ENCODE measurements around the gene SCARB1.

Gene SCARB1

DNA sequence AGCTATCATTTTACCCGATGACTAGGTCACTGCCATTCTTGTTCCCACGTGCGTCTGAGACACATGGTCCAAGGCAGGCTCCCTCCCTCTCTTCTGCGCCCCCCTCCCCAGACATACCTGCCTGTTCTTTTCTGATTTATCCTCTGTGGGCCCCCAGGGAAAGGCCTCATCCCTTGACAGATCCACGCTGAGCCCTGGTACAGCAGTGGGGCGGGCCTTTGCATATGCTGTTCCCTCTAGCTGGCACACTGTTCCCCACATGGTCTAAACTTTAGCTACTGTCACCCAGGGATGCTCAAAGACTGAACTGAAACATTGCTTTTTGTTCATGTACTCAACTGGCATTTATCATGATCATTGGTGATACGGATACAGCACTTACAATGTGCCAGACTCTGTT is 122.5 kb downstream of the SCARB1 start:
- TF ChIP-seq TEAD4 (IDR thresholded peaks at IDR 0.05) (no peak), NFIC (IDR thresholded peaks at IDR 0.05) (no peak), FOXM1 (IDR thresholded peaks at IDR 0.05; ENCODE audit: borderline replicate concordance, low read depth) (no peak), YY1 (IDR thresholded peaks at IDR 0.05; ENCODE audit: low read depth) (no peak), CREB1 (IDR thresholded peaks at IDR 0.05; ENCODE audit: low read depth) (no peak), ZBTB7A (IDR thresholded peaks at IDR 0.05; ENCODE audit: low read depth) (no peak), EP300 (IDR thresholded peaks at IDR 0.05; ENCODE audit: borderline replicate concordance) (no peak), RAD21 (IDR thresholded peaks at IDR 0.05; ENCODE audit: low read depth) (no peak), EGR1 (IDR thresholded peaks at IDR 0.05) (no peak), CEBPB (IDR thresholded peaks at IDR 0.05) (no peak), REST (IDR thresholded peaks at IDR 0.05; ENCODE audit: low read depth) (no peak), TAF1 (IDR thresholded peaks at IDR 0.05; ENCODE audit: low read depth) (no peak), TCF12 (IDR thresholded peaks at IDR 0.05; ENCODE audit: low read depth) (no peak)
- TF ChIP-seq, protein P1, sequence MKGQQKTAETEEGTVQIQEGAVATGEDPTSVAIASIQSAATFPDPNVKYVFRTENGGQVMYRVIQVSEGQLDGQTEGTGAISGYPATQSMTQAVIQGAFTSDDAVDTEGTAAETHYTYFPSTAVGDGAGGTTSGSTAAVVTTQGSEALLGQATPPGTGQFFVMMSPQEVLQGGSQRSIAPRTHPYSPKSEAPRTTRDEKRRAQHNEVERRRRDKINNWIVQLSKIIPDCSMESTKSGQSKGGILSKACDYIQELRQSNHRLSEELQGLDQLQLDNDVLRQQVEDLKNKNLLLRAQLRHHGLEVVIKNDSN (IDR thresholded peaks at IDR 0.05): no peak
- TF ChIP-seq, protein P2, sequence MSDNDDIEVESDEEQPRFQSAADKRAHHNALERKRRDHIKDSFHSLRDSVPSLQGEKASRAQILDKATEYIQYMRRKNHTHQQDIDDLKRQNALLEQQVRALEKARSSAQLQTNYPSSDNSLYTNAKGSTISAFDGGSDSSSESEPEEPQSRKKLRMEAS (IDR thresholded peaks at IDR 0.05): no peak

GRCh38 chr12:124740691-124741137 is 123.0 kb downstream of the SCARB1 start:
- no peak for TF ChIP-seq YY1 (IDR thresholded peaks at IDR 0.05; ENCODE audit: low read depth)
- TF ChIP-seq FOXM1 (IDR thresholded peaks at IDR 0.05; ENCODE audit: borderline replicate concordance, low read depth): no peak
- no peak for TF ChIP-seq REST (IDR thresholded peaks at IDR 0.05; ENCODE audit: low read depth)
- TF ChIP-seq TAF1 (IDR thresholded peaks at IDR 0.05; ENCODE audit: low read depth): no peak
- TF ChIP-seq RAD21 (IDR thresholded peaks at IDR 0.05; ENCODE audit: low read depth): no peak
- TF ChIP-seq ZBTB7A (IDR thresholded peaks at IDR 0.05; ENCODE audit: low read depth): no peak
- no peak for TF ChIP-seq CEBPB (IDR thresholded peaks at IDR 0.05)
- no peak for TF ChIP-seq TEAD4 (IDR thresholded peaks at IDR 0.05)
- no peak for TF ChIP-seq NFIC (IDR thresholded peaks at IDR 0.05)

DNA sequence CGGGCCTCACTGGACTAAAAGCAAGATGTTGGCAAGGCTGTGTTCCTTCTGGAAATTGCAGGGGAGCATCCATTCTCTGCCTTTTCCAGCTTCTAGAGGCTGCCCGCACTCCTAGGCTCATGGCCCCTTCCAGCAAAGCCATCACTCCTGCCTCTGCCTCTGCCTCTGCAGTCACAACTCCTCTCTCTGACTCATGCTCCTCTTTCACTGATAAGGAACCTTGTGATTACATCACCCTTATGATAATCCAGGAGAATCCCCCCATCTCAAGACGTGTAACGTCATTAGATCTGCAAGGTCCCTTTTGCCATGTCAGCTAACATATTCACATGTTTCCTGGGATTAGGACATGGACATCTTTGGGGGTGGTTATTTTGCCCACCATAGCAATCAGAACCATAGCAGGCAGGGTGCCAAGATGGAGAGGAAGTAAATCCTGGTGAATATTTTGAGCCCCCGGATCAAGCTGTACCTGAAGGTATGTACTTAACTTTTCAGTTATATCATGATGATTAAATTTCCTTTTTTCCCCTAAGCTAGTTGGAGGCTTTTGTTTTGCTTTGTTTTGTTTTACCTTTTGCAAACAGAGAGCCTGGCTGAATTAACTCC is 123.6 kb downstream of the SCARB1 start:
- TF ChIP-seq EGR1 (IDR thresholded peaks at IDR 0.05) (no peak), ZBTB7A (IDR thresholded peaks at IDR 0.05; ENCODE audit: low read depth) (no peak)

- TF ChIP-seq, protein P1 (IDR thresholded peaks at IDR 0.05): peak; percentile 52
- no peak for TF ChIP-seq NFIC (IDR thresholded peaks at IDR 0.05)
Observed at GRCh38 chr12:124738636-124739467, 124.8 kb downstream of the SCARB1 start.

DNA sequence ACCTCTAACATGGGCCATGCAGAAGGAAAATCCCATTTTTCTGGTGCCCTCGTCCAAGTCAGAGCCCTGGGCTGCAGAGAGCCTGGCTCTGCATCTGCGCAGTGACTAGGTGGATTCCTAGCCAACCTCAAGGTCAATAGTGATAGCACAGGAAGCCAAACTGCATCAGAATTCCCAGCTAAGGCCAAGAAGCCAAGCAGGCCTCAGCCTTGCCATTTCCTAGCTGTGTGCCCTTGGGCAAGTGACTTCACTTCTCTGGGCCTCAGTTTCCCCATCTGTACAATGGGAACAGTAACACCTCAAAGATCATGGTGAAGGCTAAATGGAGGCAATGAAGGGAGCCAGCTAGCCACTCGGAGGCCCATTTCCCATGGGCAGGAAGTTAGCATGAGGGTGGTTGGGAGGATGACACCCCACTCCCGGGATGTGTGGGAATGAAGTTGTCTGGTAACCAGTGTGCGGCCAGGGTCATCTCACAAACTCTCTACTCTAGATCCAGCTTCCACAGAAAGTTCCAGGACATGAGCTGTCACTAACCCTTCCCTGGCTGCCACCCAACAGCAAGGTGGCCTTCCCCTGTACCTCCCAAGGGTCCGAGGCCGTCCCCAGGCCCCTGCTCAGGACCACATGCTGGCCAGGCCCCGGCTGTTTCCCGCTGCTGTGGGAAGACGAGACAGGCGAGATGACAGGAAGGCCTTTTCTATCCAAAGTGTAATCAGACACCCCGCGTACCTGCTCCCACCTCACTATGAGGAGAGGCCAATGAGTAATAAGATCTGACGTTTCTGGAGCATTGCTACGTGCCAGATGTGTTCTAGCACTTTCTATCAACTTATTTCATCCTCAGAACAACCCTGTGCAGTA is 125.7 kb downstream of the SCARB1 start:
- no peak for TF ChIP-seq EGR1 (IDR thresholded peaks at IDR 0.05)
- TF ChIP-seq, protein P2 (IDR thresholded peaks at IDR 0.05): no peak
- TF ChIP-seq ZBTB7A (IDR thresholded peaks at IDR 0.05; ENCODE audit: low read depth): no peak
- TF ChIP-seq CEBPB (IDR thresholded peaks at IDR 0.05): no peak
- no peak for TF ChIP-seq TCF12 (IDR thresholded peaks at IDR 0.05; ENCODE audit: low read depth)
- no peak for TF ChIP-seq RAD21 (IDR thresholded peaks at IDR 0.05; ENCODE audit: low read depth)
- TF ChIP-seq NFIC (IDR thresholded peaks at IDR 0.05): no peak
- no peak for TF ChIP-seq TAF1 (IDR thresholded peaks at IDR 0.05; ENCODE audit: low read depth)
- TF ChIP-seq REST (IDR thresholded peaks at IDR 0.05; ENCODE audit: low read depth): no peak
- TF ChIP-seq FOXM1 (IDR thresholded peaks at IDR 0.05; ENCODE audit: borderline replicate concordance, low read depth): no peak
- no peak for TF ChIP-seq YY1 (IDR thresholded peaks at IDR 0.05; ENCODE audit: low read depth)
- TF ChIP-seq CREB1 (IDR thresholded peaks at IDR 0.05; ENCODE audit: low read depth): no peak
- TF ChIP-seq EP300 (IDR thresholded peaks at IDR 0.05; ENCODE audit: borderline replicate concordance): no peak

Data from Ishikawa (cell line).